NT2/D1 (cell line): ENCODE measurements around the gene SLC46A1.

Source experiments
- DNase-seq: peaks from one replicate; pipeline ENCODE4 v3.0.0-alpha.2; 2011; ENCODE audit warnings: low read depth, low spot score
- H3K27me3 ChIP-seq: 2 replicates; pipeline ENCODE4 v1.6.0; 2011; ENCODE audit warnings: mild to moderate bottlenecking; ENCODE audit not compliant: insufficient read length, insufficient read depth
- H3K36me3 ChIP-seq: 2 replicates; pipeline ENCODE4 v1.6.1; 2011; ENCODE audit warnings: mild to moderate bottlenecking, low read length, mixed read lengths; ENCODE audit not compliant: insufficient read depth, insufficient read length
- H3K4me1 ChIP-seq: 2 replicates; pipeline ENCODE4 v1.5.1; 2011; ENCODE audit not compliant: insufficient read depth, insufficient read length
- H3K4me3 ChIP-seq: 2 replicates; pipeline ENCODE4 v1.5.1; 2011; ENCODE audit warnings: low read depth; ENCODE audit not compliant: insufficient read length
- H3K9ac ChIP-seq: 2 replicates; pipeline ENCODE4 v1.6.0; 2011; ENCODE audit warnings: low read depth; ENCODE audit not compliant: insufficient read length
- H3K9me3 ChIP-seq: 2 replicates; pipeline ENCODE4 v1.5.1; 2011; ENCODE audit warnings: mild to moderate bottlenecking, low read length; ENCODE audit not compliant: insufficient read depth
- SUZ12 ChIP-seq: IDR thresholded peaks from 2 replicates; pipeline ENCODE4 v1.6.1; 2011; ENCODE audit not compliant: insufficient read length, insufficient read depth; ENCODE audit errors: extremely low read depth
- YY1 ChIP-seq: IDR thresholded peaks from 2 replicates; pipeline ENCODE4 v1.6.1; 2011; ENCODE audit not compliant: insufficient read length, insufficient read depth
- ZNF274 ChIP-seq: IDR thresholded peaks from 2 replicates; pipeline ENCODE4 v1.6.1; 2011; ENCODE audit warnings: mild to moderate bottlenecking, low read depth, low read length

The SLC46A1 gene

GRCh38 chr17:28388106-28388505, 17.9 kb downstream of the SLC46A1 start:
- DNase-seq = no peak
- no peak for TF ChIP-seq SUZ12
- no peak for TF ChIP-seq YY1
- no peak for TF ChIP-seq ZNF274
- peaks cover 3% of the 10 kb centered on the region for H3K4me1 ChIP-seq

GRCh38 chr17:28386391-28386790, 19.6 kb downstream of the SLC46A1 start:
- no peak for DNase-seq

More at GRCh38 chr17:28388106-28388505, 17.9 kb downstream of the SLC46A1 start:
- peaks cover 24% of the 10 kb centered on the region for H3K36me3 ChIP-seq
- H3K9ac ChIP-seq = no peak overlapping the region
- no peak overlapping the region for H3K4me3 ChIP-seq
- no peaks in the 10 kb centered on the region for H3K27me3 ChIP-seq
- H3K9me3 ChIP-seq = no peaks in the 10 kb centered on the region

GRCh38 chr17:28385406-28385805, 20.6 kb downstream of the SLC46A1 start:
- no peak overlapping the region for H3K9ac ChIP-seq

More at GRCh38 chr17:28386391-28386790, 19.6 kb downstream of the SLC46A1 start:
- Histone ChIP-seq H3K27me3 (peaks cover under 1% of the 10 kb centered on the region), H3K36me3 (peaks cover 24% of the 10 kb centered on the region), H3K9ac (no peak overlapping the region), H3K4me3 (no peak overlapping the region), H3K9me3 (no peaks in the 10 kb centered on the region), H3K4me1 (peaks cover 2% of the 10 kb centered on the region)
- TF ChIP-seq ZNF274 = no peak
- no peak for TF ChIP-seq SUZ12
- TF ChIP-seq YY1 = no peak

DNA sequence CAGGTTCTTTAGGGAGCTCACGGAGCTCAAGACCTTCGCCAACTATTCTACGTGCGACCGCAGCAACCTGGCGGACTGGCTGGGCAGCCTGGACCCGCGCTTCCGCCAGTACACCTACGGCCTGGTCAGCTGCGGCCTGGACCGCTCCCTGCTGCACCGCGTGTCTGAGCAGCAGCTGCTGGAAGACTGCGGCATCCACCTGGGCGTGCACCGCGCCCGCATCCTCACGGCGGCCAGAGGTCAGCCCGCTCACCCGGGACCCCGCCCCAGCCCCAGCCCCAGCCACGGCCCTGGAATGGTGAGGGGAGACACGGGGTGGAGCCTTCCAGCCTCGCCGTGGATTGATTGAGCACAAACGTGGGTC, 21.0 kb downstream of the SLC46A1 start:
- no peak for DNase-seq
- no peak for TF ChIP-seq ZNF274
- TF ChIP-seq SUZ12 = no peak
- no peak for TF ChIP-seq YY1
- H3K9me3 ChIP-seq = no peaks in the 10 kb centered on the region
- no peak overlapping the region for H3K9ac ChIP-seq
- peaks cover 16% of the 10 kb centered on the region for H3K36me3 ChIP-seq
- H3K4me3 ChIP-seq = no peak overlapping the region
- H3K27me3 ChIP-seq = peaks cover 9% of the 10 kb centered on the region
- H3K4me1 ChIP-seq = peaks cover 2% of the 10 kb centered on the region

More at GRCh38 chr17:28385406-28385805, 20.6 kb downstream of the SLC46A1 start:
- DNase-seq = no peak
- peaks cover 9% of the 10 kb centered on the region for H3K27me3 ChIP-seq
- TF ChIP-seq ZNF274 (no peak), SUZ12 (no peak), YY1 (no peak)
- H3K4me1 ChIP-seq = peaks cover 2% of the 10 kb centered on the region
- H3K4me3 ChIP-seq = no peak overlapping the region
- H3K9me3 ChIP-seq = no peaks in the 10 kb centered on the region
- peaks cover 16% of the 10 kb centered on the region for H3K36me3 ChIP-seq

DNA sequence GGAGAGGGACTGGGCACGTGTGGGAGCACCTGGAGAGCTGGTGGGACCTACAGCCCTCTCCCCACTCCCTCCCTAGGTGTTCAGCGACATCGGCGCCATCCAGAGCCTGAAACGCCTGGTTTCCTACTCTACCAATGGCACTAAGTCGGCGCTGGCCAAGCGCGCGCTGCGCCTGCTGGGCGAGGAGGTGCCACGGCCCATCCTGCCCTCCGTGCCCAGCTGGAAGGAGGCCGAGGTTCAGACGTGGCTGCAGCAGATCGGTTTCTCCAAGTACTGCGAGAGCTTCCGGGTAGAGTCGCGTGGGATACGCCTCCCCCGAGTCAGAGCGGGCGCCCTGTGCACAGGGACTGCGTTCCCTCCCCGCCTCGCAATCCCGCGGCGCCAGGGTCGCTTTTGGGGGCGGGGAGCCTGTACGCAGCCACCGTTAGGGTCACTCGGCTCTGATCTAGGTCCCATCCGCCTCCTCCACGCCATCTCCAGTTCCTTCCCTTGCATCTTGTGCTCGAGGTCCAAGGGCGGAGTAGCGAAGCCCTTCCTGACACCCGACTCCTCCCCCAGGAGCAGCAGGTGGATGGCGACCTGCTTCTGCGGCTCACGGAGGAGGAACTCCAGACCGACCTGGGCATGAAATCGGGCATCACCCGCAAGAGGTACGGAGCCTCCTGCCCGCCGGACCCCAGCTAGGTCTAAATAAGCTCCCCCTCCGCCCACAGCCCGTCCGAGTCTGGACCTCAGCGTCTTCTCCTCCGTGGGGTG, 21.6 kb downstream of the SLC46A1 start:
- TF ChIP-seq YY1 (no peak), ZNF274 (no peak), SUZ12 (no peak)
- peaks cover 12% of the 10 kb centered on the region for H3K36me3 ChIP-seq
- no peaks in the 10 kb centered on the region for H3K9me3 ChIP-seq
- H3K9ac ChIP-seq = no peak overlapping the region
- H3K4me3 ChIP-seq = no peak overlapping the region
- H3K27me3 ChIP-seq = peaks cover 9% of the 10 kb centered on the region
- peaks cover 2% of the 10 kb centered on the region for H3K4me1 ChIP-seq
- DNase-seq = no peak

DNA sequence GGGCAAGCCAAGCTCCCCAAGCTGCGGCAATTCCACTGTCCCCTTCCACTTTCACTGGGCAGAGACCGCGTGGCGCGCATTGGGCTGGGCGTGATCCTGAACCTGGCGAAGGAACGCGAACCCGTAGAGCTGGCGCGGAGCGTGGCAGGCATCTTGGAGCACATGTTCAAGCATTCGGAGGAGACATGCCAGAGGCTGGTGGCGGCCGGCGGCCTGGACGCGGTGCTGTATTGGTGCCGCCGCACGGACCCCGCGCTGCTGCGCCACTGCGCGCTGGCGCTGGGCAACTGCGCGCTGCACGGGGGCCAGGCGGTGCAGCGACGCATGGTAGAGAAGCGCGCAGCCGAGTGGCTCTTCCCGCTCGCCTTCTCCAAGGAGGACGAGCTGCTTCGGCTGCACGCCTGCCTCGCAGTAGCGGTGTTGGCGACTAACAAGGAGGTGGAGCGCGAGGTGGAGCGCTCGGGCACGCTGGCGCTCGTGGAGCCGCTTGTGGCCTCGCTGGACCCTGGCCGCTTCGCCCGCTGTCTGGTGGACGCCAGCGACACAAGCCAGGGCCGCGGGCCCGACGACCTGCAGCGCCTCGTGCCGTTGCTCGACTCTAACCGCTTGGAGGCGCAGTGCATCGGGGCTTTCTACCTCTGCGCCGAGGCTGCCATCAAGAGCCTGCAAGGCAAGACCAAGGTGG, 24.7 kb downstream of the SLC46A1 start:
- no peak for TF ChIP-seq YY1
- TF ChIP-seq ZNF274 = no peak
- no peak for TF ChIP-seq SUZ12
- Histone ChIP-seq H3K9me3 (no peaks in the 10 kb centered on the region), H3K27me3 (peaks cover 9% of the 10 kb centered on the region), H3K4me3 (no peak overlapping the region), H3K9ac (no peak overlapping the region), H3K36me3 (peaks cover 2% of the 10 kb centered on the region), H3K4me1 (peaks cover 2% of the 10 kb centered on the region)
- no peak for DNase-seq
